Neural cell (in vitro differentiated cells): ENCODE results near the gene EMILIN1. TPM values are rescaled to one million over a fixed set of nuclear protein-coding genes. Genes with fewer than 3 reads are reported as not detected.

Experiments used
- H2AFZ ChIP-seq: fragments of 200-600, 300-800 bp; sonication (generic), shearing (Covaris generic); 2 replicates; pipeline ENCODE4 v1.6.0; 2014; ENCODE audit warnings: low read depth, mild to moderate bottlenecking, antibody characterized with exemption, low read length, moderate library complexity
- H3F3A ChIP-seq: fragments of 200-600 bp; shearing (Covaris generic); 2 replicates; pipeline ENCODE4 v1.6.1; 2016; ENCODE audit warnings: mild to moderate bottlenecking, moderate library complexity, mixed read lengths, antibody characterized with exemption, low read length; ENCODE audit not compliant: insufficient read depth, poor library complexity, severe bottlenecking
- H3K27ac ChIP-seq: fragments of 200-600, 300-800 bp; sonication (generic), shearing (Covaris generic); 2 replicates; pipeline ENCODE4 v1.5.1; 2014; ENCODE audit warnings: mild to moderate bottlenecking, low read length, moderate library complexity
- H3K27me3 ChIP-seq: fragments of 300-800, 200-600 bp; sonication (generic), shearing (Covaris generic); 2 replicates; pipeline ENCODE4 v1.6.0; 2014; ENCODE audit warnings: mild to moderate bottlenecking, low read depth, low read length, moderate library complexity; ENCODE audit not compliant: insufficient read depth
- H3K36me3 ChIP-seq: fragments of 300-800, 200-600 bp; sonication (generic), shearing (Covaris generic); 2 replicates; pipeline ENCODE4 v1.5.1; 2014; ENCODE audit warnings: mild to moderate bottlenecking, antibody characterized with exemption, low read length, moderate library complexity; ENCODE audit not compliant: insufficient read depth
- H3K4me2 ChIP-seq: fragments of 300-800, 200-600 bp; sonication (generic), shearing (Covaris generic); 2 replicates; pipeline ENCODE4 v1.6.0; 2014; ENCODE audit warnings: mild to moderate bottlenecking, low read length
- H3K4me3 ChIP-seq: fragments of 300-800, 200-600 bp; sonication (generic), shearing (Covaris generic); 2 replicates; pipeline ENCODE4 v1.5.1; 2014; ENCODE audit warnings: mild to moderate bottlenecking, low read length, moderate library complexity
- H3K79me2 ChIP-seq: fragments of 200-600 bp; shearing (Covaris generic); replicated peaks from 2 replicates; pipeline ENCODE4 v1.6.0; 2014; ENCODE audit warnings: mild to moderate bottlenecking, low read length, moderate library complexity; ENCODE audit not compliant: insufficient read depth
- H3K9ac ChIP-seq: fragments of 300-800, 200-600 bp; sonication (generic), shearing (Covaris generic); 2 replicates; pipeline ENCODE4 v1.6.1; 2016; ENCODE audit warnings: mild to moderate bottlenecking, low read length, mixed read lengths
- H3K9me2 ChIP-seq: fragments of 200-600 bp; shearing (Covaris generic); 2 replicates; pipeline ENCODE4 v1.6.1; 2016; ENCODE audit warnings: mild to moderate bottlenecking, low read length, mixed read lengths; ENCODE audit not compliant: insufficient read depth
- H3K9me3 ChIP-seq: fragments of 200-600, 300-800 bp; sonication (generic), shearing (Covaris generic); 2 replicates; pipeline ENCODE4 v1.6.1; 2016; ENCODE audit warnings: mild to moderate bottlenecking, mixed run types, low read length, moderate library complexity, mixed read lengths
- H4K20me1 ChIP-seq: fragments of 200-600 bp; shearing (Covaris generic); 2 replicates; pipeline ENCODE4 v1.6.1; 2016; ENCODE audit warnings: mild to moderate bottlenecking, mixed run types; ENCODE audit not compliant: insufficient read depth
- CTCF ChIP-seq: fragments of 450-650 bp; IDR thresholded peaks from 2 replicates; pipeline ENCODE4 v1.5.1; 2014; ENCODE audit warnings: antibody characterized with exemption, mild to moderate bottlenecking, moderate library complexity; ENCODE audit not compliant: poor library complexity, severe bottlenecking
- EP300 ChIP-seq: fragments of 450-650 bp; conservative IDR thresholded peaks from 2 replicates; pipeline ENCODE4 v1.6.1; 2014; ENCODE audit warnings: antibody characterized with exemption, mild to moderate bottlenecking, moderate library complexity; ENCODE audit not compliant: poor library complexity, severe bottlenecking
- EZH2 ChIP-seq: fragments of 200-600, 300-800 bp; shearing (Covaris generic), sonication (generic); IDR thresholded peaks from 2 replicates; pipeline ENCODE4 v1.6.1; 2014; ENCODE audit warnings: antibody characterized with exemption, low read length, borderline replicate concordance, mild to moderate bottlenecking; ENCODE audit not compliant: insufficient read depth, poor library complexity, severe bottlenecking
- MXI1 ChIP-seq: fragments of 450-650 bp; conservative IDR thresholded peaks from 2 replicates; pipeline ENCODE4 v1.6.1; 2014; ENCODE audit warnings: antibody characterized with exemption, mild to moderate bottlenecking; ENCODE audit not compliant: poor library complexity, severe bottlenecking
- POLR2AphosphoS5 ChIP-seq: IDR thresholded peaks from 2 replicates; pipeline ENCODE4 v1.6.1; 2012
- RAD21 ChIP-seq: fragments of 450-650 bp; conservative IDR thresholded peaks from 2 replicates; pipeline ENCODE4 v1.6.1; 2014; ENCODE audit warnings: antibody characterized with exemption, mild to moderate bottlenecking, moderate library complexity
- REST ChIP-seq: IDR thresholded peaks from 2 replicates; pipeline ENCODE4 v1.6.1; 2012; ENCODE audit warnings: borderline replicate concordance
- SMC3 ChIP-seq: fragments of 450-650 bp; conservative IDR thresholded peaks from 2 replicates; pipeline ENCODE4 v1.6.1; 2014; ENCODE audit warnings: antibody characterized with exemption, mild to moderate bottlenecking, moderate library complexity; ENCODE audit not compliant: poor library complexity
- TAF1 ChIP-seq: IDR thresholded peaks from 2 replicates; pipeline ENCODE4 v1.6.1; 2012; ENCODE audit warnings: low read depth
- polyA plus RNA-seq: library from polyadenylated mRNA; depleted of rRNA; stranded (reverse); fragments of >200 nt; gene quantifications from 2 replicates; pipeline ENCODE4 v1.2.3, GENCODE V29; 2014

Gene EMILIN1
- polyA plus RNA-seq, 1 donor from 2014 or later: 1.3 TPM

- peaks cover 4% of the 10 kb centered on the region for H3K79me2 ChIP-seq
- peak overlapping the region; percentile 17 for H3K9ac ChIP-seq
- no peaks in the 10 kb centered on the region for H3K36me3 ChIP-seq
- TF ChIP-seq POLR2AphosphoS5: no peak
- TF ChIP-seq MXI1: no peak
- TF ChIP-seq REST: no peak
- TF ChIP-seq EZH2: no peak
- no peak for TF ChIP-seq TAF1
- TF ChIP-seq SMC3: no peak
- no peaks in the 10 kb centered on the region for H3F3A ChIP-seq
- no peaks in the 10 kb centered on the region for H4K20me1 ChIP-seq
- H3K27ac ChIP-seq: peak overlapping the region; percentile 50
- no peaks in the 10 kb centered on the region for H3K9me3 ChIP-seq
- peak overlapping the region; percentile 100 for H3K4me3 ChIP-seq
- H3K9me2 ChIP-seq: no peaks in the 10 kb centered on the region
- no peak overlapping the region for H2AFZ ChIP-seq
- H3K4me2 ChIP-seq: no peak overlapping the region
- H3K27me3 ChIP-seq: no peaks in the 10 kb centered on the region
These were observed 56.5 kb downstream of the EMILIN1 start for GRCh38 chr2:27134781-27135477.

- Histone ChIP-seq H3K36me3 (no peaks in the 10 kb centered on the region), H3K4me3 (no peak overlapping the region), H2AFZ (no peak overlapping the region), H3K27ac (no peak overlapping the region), H3K4me2 (no peak overlapping the region), H3K9ac (no peak overlapping the region), H3F3A (no peaks in the 10 kb centered on the region), H4K20me1 (no peaks in the 10 kb centered on the region), H3K9me2 (no peaks in the 10 kb centered on the region), H3K27me3 (no peaks in the 10 kb centered on the region), H3K79me2 (peaks cover 4% of the 10 kb centered on the region), H3K9me3 (no peaks in the 10 kb centered on the region)
- no peak for TF ChIP-seq RAD21
- TF ChIP-seq CTCF: no peak
- no peak for TF ChIP-seq EP300
These were observed 57.1 kb downstream of the EMILIN1 start for GRCh38 chr2:27135478-27135955.

Other genes starting within 250 kb of the EMILIN1 start
- 111 and 157 TPM in 2 replicates for gene DPYSL5, start 230.5 kb upstream of the EMILIN1 start, polyA plus RNA-seq
- 69.2 and 87.1 TPM in 2 replicates for gene MAPRE3, start 108.0 kb upstream of the EMILIN1 start, polyA plus RNA-seq
- 10.3 and 14.9 TPM in 2 replicates for gene TMEM214, start 45.6 kb upstream of the EMILIN1 start, polyA plus RNA-seq
- 34.3 and 39.1 TPM in 2 replicates for gene AGBL5, start 26.9 kb upstream of the EMILIN1 start, polyA plus RNA-seq
- 263 and 292 TPM in 2 replicates for gene OST4, start 7.0 kb upstream of the EMILIN1 start, polyA plus RNA-seq
- 3.1 and 4.1 TPM in 2 replicates for gene KHK, start 8.2 kb downstream of the EMILIN1 start, polyA plus RNA-seq
- 24.5 and 33.7 TPM in 2 replicates for gene CGREF1, start 40.5 kb downstream of the EMILIN1 start, polyA plus RNA-seq
- not detected in 2 replicates for gene ABHD1, start 45.2 kb downstream of the EMILIN1 start, polyA plus RNA-seq
- gene PREB, start 56.0 kb downstream of the EMILIN1 start, polyA plus RNA-seq: 121 and 123 TPM in 2 replicates
- not detected in 2 replicates for gene PRR30, start 60.8 kb downstream of the EMILIN1 start, polyA plus RNA-seq
- not detected in 2 replicates for gene TCF23, start 70.4 kb downstream of the EMILIN1 start, polyA plus RNA-seq
- 94.3 and 121 TPM in 2 replicates for gene ATRAID, start 133.4 kb downstream of the EMILIN1 start, polyA plus RNA-seq
- 64.3 and 98.4 TPM in 2 replicates for gene SLC5A6, start 133.7 kb downstream of the EMILIN1 start, polyA plus RNA-seq
- gene CAD, start 138.8 kb downstream of the EMILIN1 start, polyA plus RNA-seq: 14.2 and 22.8 TPM in 2 replicates
- gene SLC30A3, start 184.4 kb downstream of the EMILIN1 start, polyA plus RNA-seq: not detected in 2 replicates
- gene DNAJC5G, start 196.8 kb downstream of the EMILIN1 start, polyA plus RNA-seq: not detected in 2 replicates
- 0.28 TPM in 1 of 2 replicates, not detected in the other for gene TRIM54, start 203.8 kb downstream of the EMILIN1 start, polyA plus RNA-seq
- gene UCN, start 229.8 kb downstream of the EMILIN1 start, polyA plus RNA-seq: 3.1 and 9.0 TPM in 2 replicates
- gene MPV17, start 244.5 kb downstream of the EMILIN1 start, polyA plus RNA-seq: 79.6 and 104 TPM in 2 replicates